Germinal center (tissue), 1 donor: Measurements from ENCODE around the gene ANXA6.
A peak's percentile ranks its signal among the peaks of the same experiment; 100 is the strongest.

ENCODE experiments used
- DNase-seq: peaks from one replicate; pipeline ENCODE4 v3.0.0; 2012; ENCODE audit warnings: mixed read lengths, low spot score

ANXA6 gene

DNA sequence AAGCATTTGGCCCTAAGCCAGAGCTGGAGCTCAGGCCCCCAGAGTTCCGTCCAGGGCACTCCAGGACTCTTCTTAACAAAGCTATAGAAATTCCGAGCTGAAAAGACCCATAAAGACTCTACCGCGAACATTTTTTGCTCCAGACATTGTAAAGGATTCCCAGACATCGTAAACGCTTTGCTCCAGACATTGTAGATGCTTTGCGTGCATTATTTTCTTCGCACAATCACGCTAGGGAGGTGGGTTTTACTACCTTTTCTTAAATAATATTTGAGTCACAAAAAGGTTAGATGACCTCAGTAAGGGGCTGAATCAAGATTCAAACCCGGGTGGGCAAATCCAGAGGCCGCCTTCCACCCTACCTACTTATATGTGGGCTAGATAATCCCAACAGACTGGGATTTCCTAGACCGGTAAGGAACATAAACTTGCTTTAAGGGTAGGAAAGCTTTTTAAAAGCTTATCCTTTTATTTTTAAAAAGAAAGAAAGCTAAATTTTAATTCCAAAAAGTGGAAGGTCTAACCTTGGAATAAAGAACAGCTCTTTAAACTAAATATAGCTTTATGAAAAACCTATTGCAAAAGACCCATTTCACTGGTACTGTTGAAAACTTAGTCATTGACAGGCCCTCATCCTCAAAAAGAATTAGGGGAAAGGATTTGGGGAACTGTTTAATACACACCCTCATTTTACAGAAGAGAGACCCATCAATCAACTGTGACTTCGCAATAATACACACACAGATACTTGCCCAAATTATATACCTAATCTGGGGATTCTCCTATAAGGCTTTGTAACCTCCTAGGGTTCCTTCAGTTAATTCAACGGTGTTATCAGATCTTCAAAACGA is 75.9 kb downstream of the ANXA6 start:
- no peak for DNase-seq

DNA sequence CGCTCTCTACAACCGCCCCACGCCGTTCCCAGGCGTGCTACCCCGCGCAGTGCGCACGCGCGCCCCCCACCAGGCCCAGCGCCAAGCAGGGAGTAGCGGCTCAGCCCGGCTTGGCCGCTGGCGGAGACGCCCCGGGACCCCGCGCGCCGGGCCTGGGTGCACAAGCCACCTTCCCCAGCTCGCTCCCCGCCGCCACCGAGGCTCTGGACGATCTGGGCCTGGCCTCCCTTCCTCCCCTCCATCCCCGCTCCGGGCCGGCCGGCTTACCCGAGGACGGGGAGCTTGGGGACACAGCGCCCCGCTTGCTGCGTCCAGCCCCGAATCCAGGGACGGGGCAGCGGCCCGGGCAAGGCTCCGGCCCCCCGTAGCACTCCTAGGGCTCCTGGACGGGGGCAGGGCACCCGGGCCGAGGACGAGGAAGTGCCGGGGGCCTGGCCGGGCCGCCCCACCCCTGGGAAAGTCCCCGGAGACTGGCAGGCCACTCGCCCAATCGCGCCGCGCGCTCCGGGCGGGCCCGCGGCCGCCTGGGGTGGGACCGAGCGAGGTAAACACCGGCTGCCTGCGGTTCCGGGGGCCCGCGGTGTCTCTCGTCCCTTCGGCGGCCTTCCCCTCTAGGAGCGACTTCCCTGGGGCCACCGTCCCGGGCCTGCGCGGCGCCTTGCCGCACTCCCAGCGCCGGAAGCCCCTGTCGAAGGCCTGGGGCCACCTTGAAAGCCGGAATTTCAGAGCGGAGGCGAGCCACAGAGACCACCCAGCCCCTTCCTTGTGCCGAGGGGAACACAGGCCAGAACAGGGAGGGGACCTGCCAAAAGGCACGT is 76.8 kb downstream of the ANXA6 start, which contains the start of gene TNIP1:
Gene TNIP1 (minus strand): TSS at position 422 of the 818 bp plus-strand sequence. CDS start 15,939 bp downstream, outside the sequence.
- DNase-seq, result peak; percentile 97

- no peak for DNase-seq
Observed at GRCh38 chr5:151079838-151080612, 77.6 kb downstream of the ANXA6 start.

DNA sequence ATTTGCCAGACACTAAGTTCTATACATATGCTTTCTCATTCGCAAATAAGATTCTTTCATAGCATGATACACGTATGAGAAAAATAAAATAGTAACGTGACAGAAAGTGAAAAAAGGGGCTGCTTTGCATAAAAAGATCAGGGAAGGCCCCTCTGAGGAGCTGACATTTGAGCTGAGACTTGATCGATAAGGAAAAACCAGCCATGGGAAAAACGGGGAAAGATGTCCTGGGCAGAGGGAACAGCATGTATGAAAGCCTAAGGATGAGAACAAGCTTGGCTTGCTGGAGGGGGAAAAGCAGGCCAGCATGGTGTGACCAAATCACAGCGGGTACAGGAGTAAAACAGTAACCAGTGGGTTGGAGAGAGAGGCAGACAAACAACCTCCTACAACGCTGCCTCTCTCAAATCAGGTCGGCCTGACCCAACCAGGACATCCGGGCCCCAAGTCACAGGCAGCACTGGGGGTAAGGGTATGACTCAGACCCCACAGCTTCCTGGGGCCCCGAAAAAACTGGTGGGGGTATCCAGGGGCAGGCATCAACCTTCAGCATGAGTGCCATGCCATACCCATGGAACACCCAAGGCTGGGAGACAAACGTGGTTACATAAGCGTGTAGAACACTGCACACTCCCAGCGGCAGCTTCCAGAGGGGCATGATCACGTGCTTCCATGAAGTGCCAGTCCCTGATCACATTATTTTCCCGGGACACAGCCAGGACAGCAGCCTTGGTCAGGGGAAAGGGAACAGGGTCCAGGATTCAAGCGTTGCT is 78.9 kb downstream of the ANXA6 start:
- DNase-seq, result peak; percentile 48

GRCh38 chr5:151077967-151078366 is 79.6 kb downstream of the ANXA6 start:
- no peak for DNase-seq

DNA sequence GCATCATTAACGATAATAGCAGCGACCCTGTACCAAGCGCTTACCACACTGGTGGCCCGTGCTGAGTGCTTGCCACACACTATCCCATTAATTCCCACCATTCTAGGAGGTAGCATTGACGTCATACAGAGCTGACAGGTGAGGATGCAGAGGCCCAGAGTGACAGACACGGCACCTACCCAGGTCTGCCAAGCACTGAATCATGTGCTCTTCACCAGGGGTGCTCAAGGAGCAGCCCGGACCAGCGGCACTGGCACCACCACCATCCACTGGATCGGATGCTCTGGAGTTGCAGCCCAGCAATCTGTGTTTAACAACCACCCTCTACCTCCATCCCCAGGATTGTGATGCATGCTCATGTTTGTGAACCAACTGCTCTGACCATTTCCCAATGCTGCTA is 80.2 kb downstream of the ANXA6 start:
- no peak for DNase-seq

GRCh38 chr5:151076616-151077015 is 81.0 kb downstream of the ANXA6 start:
- DNase-seq, result no peak

GRCh38 chr5:151075698-151076331 is 81.8 kb downstream of the ANXA6 start:
- DNase-seq, result no peak

DNA sequence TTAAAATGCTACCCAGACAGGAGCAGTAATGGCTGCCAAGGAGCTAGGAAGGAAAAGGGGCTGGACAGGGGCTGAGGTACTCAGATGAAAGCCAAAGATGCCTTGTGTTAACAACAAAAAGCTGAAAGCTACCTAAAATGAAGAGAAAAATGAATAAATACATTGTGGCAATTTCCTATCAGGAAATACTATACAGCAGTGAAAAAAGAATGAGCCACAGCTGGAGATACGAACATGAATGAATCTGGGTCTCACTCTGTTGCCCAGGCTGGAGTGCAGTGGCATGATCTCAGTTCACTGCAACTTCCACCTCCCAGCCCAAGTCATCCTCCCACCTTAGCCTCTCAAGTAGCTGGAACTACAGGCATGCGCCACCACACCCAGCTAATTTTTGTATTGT is 83.0 kb downstream of the ANXA6 start:
- DNase-seq, result no peak

- DNase-seq, result no peak
Observed at GRCh38 chr5:151073280-151073679, 84.3 kb downstream of the ANXA6 start.

- no peak for DNase-seq
Observed at GRCh38 chr5:151072630-151073025, 85.0 kb downstream of the ANXA6 start.

DNA sequence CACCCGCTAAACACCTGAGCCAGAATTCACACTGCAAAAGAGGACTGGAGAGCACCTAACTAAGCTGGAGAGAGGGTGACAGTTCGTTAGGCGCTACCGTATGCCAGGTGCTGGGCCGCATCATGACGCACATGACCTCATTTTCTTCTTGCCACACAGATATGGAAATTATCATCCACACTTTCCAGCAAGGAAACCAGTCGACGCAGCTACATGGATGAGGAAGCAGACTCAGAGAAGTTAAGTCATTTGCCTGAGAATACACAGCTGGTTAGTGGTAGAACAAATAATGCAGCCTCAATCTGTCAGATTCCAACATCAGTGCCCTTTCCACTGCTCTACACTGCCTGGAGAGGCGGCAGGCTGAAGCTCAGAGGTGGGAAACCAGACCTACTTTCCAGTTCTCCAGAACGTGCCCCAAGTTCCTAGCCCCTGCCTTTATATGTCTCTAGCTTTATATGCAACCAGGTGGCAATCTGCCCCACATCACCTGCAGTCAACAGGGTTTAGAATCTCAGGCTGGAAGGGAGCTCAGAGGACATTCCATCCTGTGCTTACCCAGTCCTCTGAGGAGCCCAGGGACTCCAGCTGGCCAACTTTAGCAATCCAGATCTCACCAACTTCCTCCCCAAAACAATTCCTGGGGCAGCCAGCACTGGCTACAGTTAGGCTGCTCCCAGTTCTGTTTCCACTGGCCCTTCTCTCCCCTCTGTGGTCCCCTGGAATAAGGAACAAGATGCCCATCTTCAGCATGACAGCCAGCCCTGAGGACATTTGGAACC is 85.5 kb downstream of the ANXA6 start:
- DNase-seq, result no peak

DNA sequence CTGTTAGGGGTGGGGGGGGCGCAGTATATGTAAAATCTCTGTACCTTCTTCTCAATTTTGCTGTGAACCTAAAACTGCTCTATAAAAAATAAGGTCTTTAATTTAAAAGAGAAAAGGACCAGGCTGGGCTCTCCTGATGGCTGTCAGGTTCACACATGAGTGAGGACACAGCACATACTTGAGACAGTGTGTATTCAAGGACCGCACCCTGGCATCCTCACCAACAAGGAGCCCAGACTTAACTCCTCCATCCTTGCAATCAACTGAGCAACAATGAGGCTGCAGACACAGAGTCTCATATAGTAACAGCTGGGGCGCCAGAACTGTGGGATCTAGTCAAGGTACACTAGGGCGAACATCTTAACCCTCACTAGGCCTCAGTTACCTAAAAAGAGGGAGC is 86.6 kb downstream of the ANXA6 start:
- no peak for DNase-seq

- DNase-seq, result no peak
Observed at GRCh38 chr5:151070449-151070848, 87.1 kb downstream of the ANXA6 start.

DNA sequence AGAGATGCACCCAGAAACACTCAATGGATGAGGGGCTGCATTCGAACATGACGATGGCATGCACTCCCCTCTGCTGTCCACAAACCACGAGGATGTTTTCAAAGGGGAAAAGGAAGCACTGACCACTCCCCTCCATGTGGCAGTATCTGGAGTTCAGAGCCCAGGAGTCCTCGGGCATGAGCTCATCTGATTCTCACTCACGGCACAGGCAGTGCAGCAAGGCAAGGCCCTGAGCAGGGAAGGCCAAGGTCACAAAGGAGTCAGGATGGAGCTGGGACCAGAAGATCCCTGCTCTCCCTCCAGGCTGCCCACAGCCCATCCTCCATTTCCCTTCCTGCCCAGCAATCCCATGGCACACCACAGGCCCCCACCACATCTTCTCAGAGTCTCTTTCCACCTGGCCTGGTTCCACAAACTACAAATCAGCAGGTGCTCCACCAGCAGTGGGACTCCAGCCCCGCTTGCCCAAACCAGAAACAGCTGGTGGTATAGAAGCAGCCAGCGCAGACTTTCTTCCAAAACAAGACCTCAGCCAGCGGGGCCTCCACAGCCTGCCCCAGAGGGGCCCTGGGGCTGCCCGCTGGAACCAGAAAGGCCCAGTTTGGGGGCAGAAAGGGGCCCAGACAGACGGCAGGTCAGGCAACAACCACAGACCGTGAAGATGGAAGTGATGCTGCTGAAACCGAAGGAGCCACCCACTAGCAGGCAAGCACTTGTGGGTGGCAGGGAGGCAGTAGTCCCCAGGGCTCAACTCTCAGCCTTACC is 89.0 kb downstream of the ANXA6 start:
- DNase-seq, result peak; percentile 51

GRCh38 chr5:151067632-151068432 is 89.7 kb downstream of the ANXA6 start:
- DNase-seq, result no peak

DNA sequence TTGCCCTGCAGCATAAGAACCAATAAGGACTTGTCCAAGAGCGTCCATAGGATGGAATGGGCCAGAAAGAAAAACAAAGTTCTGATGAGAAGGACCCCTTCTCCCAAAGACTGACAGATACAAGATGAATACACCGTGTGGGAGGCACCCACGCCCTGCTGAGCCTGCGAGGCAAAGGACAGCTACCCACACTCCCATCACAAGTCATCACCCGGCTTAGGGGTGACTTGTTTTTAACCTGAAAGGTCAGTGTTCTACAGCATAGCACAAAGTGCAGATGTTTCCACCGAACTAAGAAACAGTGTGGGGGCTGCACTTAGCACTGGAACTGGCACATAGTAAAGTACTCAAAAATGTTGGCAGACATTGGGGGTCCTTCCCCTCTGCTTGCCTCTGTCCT is 90.7 kb downstream of the ANXA6 start:
- no peak for DNase-seq

GRCh38 chr5:151065609-151066008 is 92.0 kb downstream of the ANXA6 start:
- DNase-seq, result no peak
